ENCODE results near the gene NMT1.

The NMT1 gene

GRCh38 chr17:45067637-45068036, 6.5 kb downstream of the NMT1 start:
- no peak overlapping the region for H3K27ac ChIP-seq
- TF ChIP-seq ZFX (IDR thresholded peaks at IDR 0.05) (no peak), CTCF (conservative IDR thresholded peaks at IDR 0.05) (no peak)

- no peak for TF ChIP-seq CTCF (conservative IDR thresholded peaks at IDR 0.05)
- no peak for TF ChIP-seq ZFX (IDR thresholded peaks at IDR 0.05)
- H3K27ac ChIP-seq, result no peak overlapping the region
These were observed 8.9 kb downstream of the NMT1 start for GRCh38 chr17:45070001-45070400.

GRCh38 chr17:45070809-45071208, 9.7 kb downstream of the NMT1 start:
- H3K27ac ChIP-seq, result no peak overlapping the region
- TF ChIP-seq CTCF (conservative IDR thresholded peaks at IDR 0.05), result no peak
- no peak for TF ChIP-seq ZFX (IDR thresholded peaks at IDR 0.05)

GRCh38 chr17:45073414-45074070, 12.4 kb downstream of the NMT1 start:
- no peak for TF ChIP-seq ZFX (IDR thresholded peaks at IDR 0.05)
- TF ChIP-seq CTCF (conservative IDR thresholded peaks at IDR 0.05), result no peak
- no peak overlapping the region for H3K27ac ChIP-seq

GRCh38 chr17:45077643-45078042, 16.5 kb downstream of the NMT1 start:
- no peak overlapping the region for H3K27ac ChIP-seq

GRCh38 chr17:45081047-45081703, 20.1 kb downstream of the NMT1 start:
- TF ChIP-seq ZFX (IDR thresholded peaks at IDR 0.05) (no peak), CTCF (conservative IDR thresholded peaks at IDR 0.05) (no peak)
- H3K27ac ChIP-seq, result no peak overlapping the region

More at GRCh38 chr17:45077643-45078042, 16.5 kb downstream of the NMT1 start:
- TF ChIP-seq CTCF (conservative IDR thresholded peaks at IDR 0.05) (no peak), ZFX (IDR thresholded peaks at IDR 0.05) (no peak)

- no peak overlapping the region for H3K27ac ChIP-seq
- no peak for TF ChIP-seq ZFX (IDR thresholded peaks at IDR 0.05)
- no peak for TF ChIP-seq CTCF (conservative IDR thresholded peaks at IDR 0.05)
These were observed 25.3 kb downstream of the NMT1 start for GRCh38 chr17:45086391-45086790.

Measured in C4-2B (cell line).